GM21515 (cell line): ENCODE data around the gene SLCO6A1.
"Not testable (repeated sequence)": the region's sequence is repeated elsewhere in the genome, so short reads cannot be mapped to it uniquely, and the experiment has no call there.

ENCODE experiments used
- ATAC-seq: cut with Tn5 transposase; IDR thresholded peaks from one replicate; pipeline ENCODE4 v1.9.1; 2021; ENCODE audit not compliant: unreplicated experiment

The SLCO6A1 gene

GRCh38 chr5:102498271-102499034, at the start of gene SLCO6A1:
TSS of gene SLCO6A1 (minus strand) at chr5:102499001. CDS start at chr5:102498844, 157 bp downstream.
- no peak for ATAC-seq

GRCh38 chr5:102547141-102548035, 48.6 kb upstream of the SLCO6A1 start:
- no peak for ATAC-seq

- peak; percentile 88 for ATAC-seq
Observed at GRCh38 chr5:102545175-102545574, 46.4 kb upstream of the SLCO6A1 start.

- ATAC-seq = no peak
Observed at GRCh38 chr5:102542057-102542456, 43.3 kb upstream of the SLCO6A1 start.

- ATAC-seq = no peak
Observed at GRCh38 chr5:102539996-102540728, 41.4 kb upstream of the SLCO6A1 start.

- ATAC-seq = no peak
Observed at GRCh38 chr5:102539562-102539961, 40.8 kb upstream of the SLCO6A1 start.

GRCh38 chr5:102537011-102537410, 38.2 kb upstream of the SLCO6A1 start:
- ATAC-seq = no peak

GRCh38 chr5:102536323-102536928, 37.6 kb upstream of the SLCO6A1 start:
- no peak for ATAC-seq

- ATAC-seq = peak; percentile 9
Observed at GRCh38 chr5:102532123-102532522, 33.3 kb upstream of the SLCO6A1 start.

- peak; percentile 75 for ATAC-seq
Observed at GRCh38 chr5:102531506-102531905, 32.7 kb upstream of the SLCO6A1 start.

GRCh38 chr5:102529447-102529846, 30.6 kb upstream of the SLCO6A1 start:
- no peak for ATAC-seq

- ATAC-seq = no peak
Observed at GRCh38 chr5:102529031-102529430, 30.2 kb upstream of the SLCO6A1 start.

- no peak for ATAC-seq
Observed at GRCh38 chr5:102528600-102528999, 29.8 kb upstream of the SLCO6A1 start.

- ATAC-seq = no peak
Observed at GRCh38 chr5:102527547-102527946, 28.7 kb upstream of the SLCO6A1 start.

GRCh38 chr5:102523541-102524175, 24.9 kb upstream of the SLCO6A1 start:
- peak; percentile 98 for ATAC-seq

GRCh38 chr5:102511666-102512065, 12.9 kb upstream of the SLCO6A1 start:
- ATAC-seq = no peak

- not testable (repeated sequence) for ATAC-seq
Observed at GRCh38 chr5:102491261-102491914, 7.4 kb downstream of the SLCO6A1 start.

- no peak for ATAC-seq
Observed at GRCh38 chr5:102483736-102484135, 15.1 kb downstream of the SLCO6A1 start.

- ATAC-seq = no peak
Observed at GRCh38 chr5:102481054-102481715, 17.6 kb downstream of the SLCO6A1 start.
